ENCODE results near the gene NCOR1.
"Not testable (repeated sequence)": the region's sequence is repeated elsewhere in the genome, so short reads cannot be mapped to it uniquely, and the experiment has no call there.

Gene NCOR1

GRCh38 chr17:16145319-16145890 is 69.9 kb downstream of the NCOR1 start:
- not testable (repeated sequence) for FAIRE-seq

- FAIRE-seq, result no peak
Observed at GRCh38 chr17:16141685-16142084, 73.6 kb downstream of the NCOR1 start.

- FAIRE-seq, result no peak
Observed at GRCh38 chr17:16140854-16141253, 74.5 kb downstream of the NCOR1 start.

- no peak for FAIRE-seq
Observed at GRCh38 chr17:16135461-16135860, 79.9 kb downstream of the NCOR1 start.

- FAIRE-seq, result no peak
Observed at GRCh38 chr17:16131593-16131992, 83.7 kb downstream of the NCOR1 start.

GRCh38 chr17:16129441-16130205 is 85.7 kb downstream of the NCOR1 start:
- no peak for FAIRE-seq

GRCh38 chr17:16123531-16123930 is 91.8 kb downstream of the NCOR1 start:
- no peak for FAIRE-seq

GRCh38 chr17:16122697-16123434 is 92.5 kb downstream of the NCOR1 start:
- no peak for FAIRE-seq

- no peak for FAIRE-seq
Observed at GRCh38 chr17:16121915-16122314, 93.4 kb downstream of the NCOR1 start.

- FAIRE-seq, result no peak
Observed at GRCh38 chr17:16120937-16121336, 94.4 kb downstream of the NCOR1 start.

GRCh38 chr17:16117149-16117548 is 98.2 kb downstream of the NCOR1 start:
- no peak for FAIRE-seq

- FAIRE-seq, result not testable (repeated sequence)
Observed at GRCh38 chr17:16115077-16115698, 100.1 kb downstream of the NCOR1 start.

- no peak for FAIRE-seq
Observed at GRCh38 chr17:16108871-16109270, 106.5 kb downstream of the NCOR1 start.

- FAIRE-seq, result no peak
Observed at GRCh38 chr17:16108386-16108785, 106.9 kb downstream of the NCOR1 start.

DNA sequence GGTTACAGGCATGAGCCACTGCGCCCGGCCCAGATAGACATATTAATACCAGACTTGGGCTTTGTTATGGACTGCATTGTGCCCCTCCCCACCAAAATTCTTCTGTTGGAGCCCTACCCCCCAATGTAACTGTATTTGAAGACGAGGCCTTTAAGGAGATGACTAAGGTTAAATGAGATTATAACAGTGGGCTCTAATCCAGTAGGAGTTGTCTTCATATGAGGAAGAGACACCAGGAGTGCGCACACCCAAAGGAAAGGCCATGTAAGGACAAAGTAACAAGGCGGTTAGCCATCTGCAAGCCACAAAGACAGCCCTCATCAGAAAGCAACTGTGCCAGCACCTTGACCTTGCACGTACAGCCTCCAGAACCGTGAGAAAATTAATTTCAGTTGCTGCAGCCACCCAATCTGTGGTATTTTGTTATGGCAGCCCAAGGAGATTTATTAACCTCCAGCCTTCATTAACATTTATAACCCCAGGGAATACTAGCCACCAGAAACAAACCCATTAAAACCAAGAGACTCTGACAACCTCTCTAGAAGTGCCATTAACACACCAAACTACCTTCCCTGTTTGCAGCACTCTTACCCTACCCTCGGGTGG is 108.1 kb downstream of the NCOR1 start:
- no peak for FAIRE-seq

- no peak for FAIRE-seq
Observed at GRCh38 chr17:16106161-16106891, 109.0 kb downstream of the NCOR1 start.

DNA sequence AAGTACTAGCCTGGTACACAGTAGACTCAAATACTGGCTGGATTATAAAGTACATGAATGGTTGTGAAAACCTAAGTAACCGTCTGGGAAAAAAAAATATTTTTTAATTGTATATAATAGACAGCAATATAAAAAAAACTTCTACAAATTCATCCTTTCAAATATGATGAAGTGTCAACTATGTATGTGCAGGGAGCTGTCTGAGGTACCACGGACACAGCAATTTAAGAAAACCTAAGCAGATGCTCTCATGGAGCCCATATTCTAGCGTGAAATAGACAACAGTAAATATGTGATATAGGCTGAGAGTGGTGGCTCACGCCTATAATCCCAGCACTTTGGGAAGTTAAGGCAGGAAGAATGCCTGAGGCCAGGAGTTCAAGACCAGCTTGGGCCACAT is 111.1 kb downstream of the NCOR1 start:
- no peak for FAIRE-seq

DNA sequence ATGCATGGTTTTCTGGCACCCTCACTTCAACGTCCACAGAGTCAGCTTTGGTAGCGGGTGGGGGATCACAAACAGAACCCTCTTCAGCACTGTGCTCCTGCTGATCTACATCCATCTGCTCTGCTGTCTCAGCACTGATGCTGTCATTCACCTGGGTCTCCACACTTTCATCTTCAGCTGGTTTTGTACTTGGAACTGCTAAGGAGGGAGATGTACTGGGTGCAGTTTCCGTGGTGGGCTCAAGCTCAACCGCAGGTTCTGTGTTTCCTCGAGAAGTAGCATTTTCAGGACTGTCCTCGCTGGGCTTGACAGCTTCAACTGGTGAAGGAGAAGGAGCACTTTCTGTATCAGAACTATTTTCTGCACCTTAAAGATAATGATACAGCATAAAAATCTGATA is 113.9 kb downstream of the NCOR1 start:
- FAIRE-seq, result no peak

DNA sequence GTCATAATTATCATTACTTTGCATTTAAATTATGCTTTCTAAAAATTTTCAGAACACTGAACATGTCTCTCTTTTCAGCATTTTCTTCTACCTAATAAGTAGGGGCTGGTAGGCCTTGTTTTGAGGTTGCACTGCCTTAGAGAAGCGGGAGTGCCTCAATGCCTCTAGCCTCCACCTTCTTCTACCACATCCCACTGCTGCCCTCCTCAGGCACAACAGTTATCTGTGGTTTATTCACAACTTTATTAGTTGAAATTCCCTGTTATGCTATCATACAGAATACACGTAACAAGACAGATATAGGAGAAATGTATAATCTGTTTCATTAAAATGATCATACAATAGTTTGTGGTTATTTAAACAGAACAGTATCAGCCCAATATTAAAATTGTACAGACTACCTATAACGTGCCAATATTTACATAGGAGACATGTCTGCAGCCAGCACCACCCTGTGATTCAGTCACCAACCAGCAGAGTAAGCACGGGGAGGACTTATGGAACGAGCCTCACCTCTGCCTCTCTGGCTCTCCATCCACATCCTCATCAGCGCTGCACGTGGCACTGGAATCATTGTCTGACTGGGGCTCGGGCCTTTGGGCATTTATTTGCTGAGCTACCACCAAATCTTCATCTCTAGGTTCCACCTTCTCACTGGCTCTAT is 114.5 kb downstream of the NCOR1 start:
- no peak for FAIRE-seq

GRCh38 chr17:16091773-16092172 is 123.6 kb downstream of the NCOR1 start:
- no peak for FAIRE-seq

DNA sequence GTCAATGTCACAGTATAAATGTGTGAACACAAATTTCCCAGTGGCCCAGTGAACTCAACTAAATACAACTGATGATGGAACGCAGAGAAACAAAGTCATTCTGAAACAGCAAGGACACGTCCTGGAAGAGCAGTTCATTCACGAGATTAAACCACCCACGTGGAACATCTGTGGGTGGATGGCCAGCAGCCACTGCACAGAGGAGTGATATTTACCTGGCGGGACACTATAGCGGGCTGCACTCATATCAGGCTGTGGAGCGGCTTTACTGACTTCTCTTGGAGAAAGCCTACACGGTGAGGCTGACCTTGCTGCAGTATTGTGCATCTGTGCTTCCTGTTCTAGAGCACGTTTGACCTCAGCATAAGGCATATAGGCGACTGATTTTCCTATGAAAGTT is 128.4 kb downstream of the NCOR1 start:
- no peak for FAIRE-seq
